DOHH2 (cell line): ENCODE data around the gene CATSPERB.
"Not testable (repeated sequence)": the region's sequence is repeated elsewhere in the genome, so short reads cannot be mapped to it uniquely, and the experiment has no call there.

ENCODE experiments used
- H3F3A ChIP-seq: fragments of 200-600 bp; sonication (generic), shearing (Covaris generic); 2 replicates; pipeline ENCODE4 v1.6.0; 2016; ENCODE audit warnings: antibody characterized with exemption, mild to moderate bottlenecking; ENCODE audit not compliant: control insufficient read depth, insufficient read depth
- H3K27ac ChIP-seq: fragments of 200-600 bp; sonication (generic); 2 replicates; pipeline ENCODE4 v1.5.1; 2014; ENCODE audit warnings: low read depth, mild to moderate bottlenecking, low read length, moderate library complexity
- H3K27me3 ChIP-seq: fragments of 200-600 bp; sonication (generic); 2 replicates; pipeline ENCODE4 v1.6.1; 2014; ENCODE audit warnings: mild to moderate bottlenecking, low read length, mixed read lengths; ENCODE audit not compliant: control insufficient read depth
- H3K36me3 ChIP-seq: fragments of 200-600 bp; sonication (generic); 2 replicates; pipeline ENCODE4 v1.6.1; 2014; ENCODE audit warnings: mild to moderate bottlenecking, low read length, moderate library complexity, mixed read lengths; ENCODE audit not compliant: control insufficient read depth
- H3K4me1 ChIP-seq: fragments of 200-600 bp; sonication (generic); 2 replicates; pipeline ENCODE4 v1.6.1; 2014; ENCODE audit warnings: mild to moderate bottlenecking, low read length, mixed read lengths; ENCODE audit not compliant: control insufficient read depth
- H3K4me2 ChIP-seq: fragments of 200-600 bp; sonication (generic); 2 replicates; pipeline ENCODE4 v1.6.0; 2014; ENCODE audit warnings: mild to moderate bottlenecking, low read length, moderate library complexity
- H3K4me3 ChIP-seq: fragments of 200-600 bp; sonication (generic); 2 replicates; pipeline ENCODE4 v1.5.1; 2014; ENCODE audit warnings: mild to moderate bottlenecking, low read length, mixed read lengths
- H3K79me2 ChIP-seq: fragments of 200-600 bp; sonication (generic); 2 replicates; pipeline ENCODE4 v1.6.1; 2014; ENCODE audit warnings: mild to moderate bottlenecking, low read length, mixed read lengths; ENCODE audit not compliant: control insufficient read depth
- H3K9me2 ChIP-seq: fragments of 200-600 bp; sonication (generic); replicated peaks from 2 replicates; pipeline ENCODE4 v1.6.1; 2014; ENCODE audit warnings: mild to moderate bottlenecking, low read length, mixed read lengths; ENCODE audit not compliant: control insufficient read depth
- H3K9me3 ChIP-seq: fragments of 200-600 bp; sonication (generic); 2 replicates; pipeline ENCODE4 v1.6.1; 2014; ENCODE audit warnings: antibody characterized with exemption, low read length, mixed read lengths; ENCODE audit not compliant: control insufficient read depth, insufficient read depth
- H4K20me1 ChIP-seq: fragments of 200-600 bp; sonication (generic); 2 replicates; pipeline ENCODE4 v1.6.0; 2014; ENCODE audit warnings: low read depth, mild to moderate bottlenecking, antibody characterized with exemption, low read length, moderate library complexity; ENCODE audit not compliant: control insufficient read depth, insufficient read depth
- EZH2phosphoT487 ChIP-seq: fragments of 200-600 bp; sonication (generic); IDR thresholded peaks from 2 replicates; pipeline ENCODE4 v1.6.1; 2017; ENCODE audit warnings: borderline replicate concordance, mild to moderate bottlenecking, antibody characterized with exemption, low read length, moderate library complexity, mixed read lengths
- TF ChIP-seq, protein P1 (sequence below): fragments of 200-600 bp; sonication (generic); IDR thresholded peaks from one replicate; pipeline ENCODE4 v1.5.1; 2014; ENCODE audit warnings: antibody characterized with exemption, mild to moderate bottlenecking, low read depth, low read length; ENCODE audit not compliant: poor library complexity, severe bottlenecking

CATSPERB gene

DNA sequence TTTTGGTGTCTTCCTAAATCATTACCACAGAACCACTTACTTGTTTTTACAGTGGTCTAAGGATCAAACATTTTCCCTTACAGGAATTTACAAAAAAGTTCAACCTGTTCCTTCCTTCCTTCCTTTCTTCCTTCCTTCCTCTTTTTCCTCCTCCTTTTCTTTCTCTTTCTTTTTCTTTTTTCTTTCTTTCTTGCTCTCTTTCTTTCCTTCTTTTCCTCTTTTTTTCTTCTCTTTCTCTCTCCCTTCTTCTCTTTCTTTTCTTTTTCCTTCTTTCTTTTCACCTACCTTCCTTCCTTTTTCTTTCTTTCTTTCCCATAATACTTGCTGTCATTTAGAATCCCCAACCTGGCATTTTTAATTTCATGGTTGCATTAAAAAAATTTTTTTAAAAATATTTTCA is 162.6 kb downstream of the CATSPERB start:
- Histone ChIP-seq H3K4me1 (no peaks in the 10 kb centered on the region), H3K36me3 (no peaks in the 10 kb centered on the region), H3K27me3 (peaks cover 12% of the 10 kb centered on the region), H3K4me2 (no peak overlapping the region), H3K79me2 (no peaks in the 10 kb centered on the region), H3K9me2 (no peaks in the 10 kb centered on the region), H3K9me3 (peaks cover 4% of the 10 kb centered on the region; the same call in 1 of the 2 replicates), H3K4me3 (no peak overlapping the region), H4K20me1 (no peaks in the 10 kb centered on the region), H3K27ac (no peak overlapping the region), H3F3A (no peaks in the 10 kb centered on the region)
- TF ChIP-seq EZH2phosphoT487, result no peak
- TF ChIP-seq, protein P1, sequence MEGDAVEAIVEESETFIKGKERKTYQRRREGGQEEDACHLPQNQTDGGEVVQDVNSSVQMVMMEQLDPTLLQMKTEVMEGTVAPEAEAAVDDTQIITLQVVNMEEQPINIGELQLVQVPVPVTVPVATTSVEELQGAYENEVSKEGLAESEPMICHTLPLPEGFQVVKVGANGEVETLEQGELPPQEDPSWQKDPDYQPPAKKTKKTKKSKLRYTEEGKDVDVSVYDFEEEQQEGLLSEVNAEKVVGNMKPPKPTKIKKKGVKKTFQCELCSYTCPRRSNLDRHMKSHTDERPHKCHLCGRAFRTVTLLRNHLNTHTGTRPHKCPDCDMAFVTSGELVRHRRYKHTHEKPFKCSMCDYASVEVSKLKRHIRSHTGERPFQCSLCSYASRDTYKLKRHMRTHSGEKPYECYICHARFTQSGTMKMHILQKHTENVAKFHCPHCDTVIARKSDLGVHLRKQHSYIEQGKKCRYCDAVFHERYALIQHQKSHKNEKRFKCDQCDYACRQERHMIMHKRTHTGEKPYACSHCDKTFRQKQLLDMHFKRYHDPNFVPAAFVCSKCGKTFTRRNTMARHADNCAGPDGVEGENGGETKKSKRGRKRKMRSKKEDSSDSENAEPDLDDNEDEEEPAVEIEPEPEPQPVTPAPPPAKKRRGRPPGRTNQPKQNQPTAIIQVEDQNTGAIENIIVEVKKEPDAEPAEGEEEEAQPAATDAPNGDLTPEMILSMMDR, result no peak

GRCh38 chr14:91568626-91569025 is 163.3 kb downstream of the CATSPERB start:
- Histone ChIP-seq H4K20me1 (no peaks in the 10 kb centered on the region), H3K4me3 (no peak overlapping the region), H3K79me2 (no peaks in the 10 kb centered on the region), H3K27ac (no peak overlapping the region), H3F3A (no peaks in the 10 kb centered on the region), H3K4me1 (no peaks in the 10 kb centered on the region), H3K27me3 (peaks cover 5% of the 10 kb centered on the region), H3K36me3 (no peaks in the 10 kb centered on the region), H3K9me3 (peaks cover 4% of the 10 kb centered on the region; the same call in 1 of the 2 replicates), H3K4me2 (no peak overlapping the region), H3K9me2 (no peaks in the 10 kb centered on the region)
- no peak for TF ChIP-seq EZH2phosphoT487
- TF ChIP-seq, protein P1, result no peak

GRCh38 chr14:91567827-91568226 is 164.1 kb downstream of the CATSPERB start:
- H3K27ac ChIP-seq, H3K4me2 ChIP-seq, H3K9me2 ChIP-seq, H3K4me1 ChIP-seq, H3K27me3 ChIP-seq, H3K79me2 ChIP-seq, H3K4me3 ChIP-seq, H4K20me1 ChIP-seq, H3F3A ChIP-seq, H3K9me3 ChIP-seq, H3K36me3 ChIP-seq: not testable (repeated sequence)

DNA sequence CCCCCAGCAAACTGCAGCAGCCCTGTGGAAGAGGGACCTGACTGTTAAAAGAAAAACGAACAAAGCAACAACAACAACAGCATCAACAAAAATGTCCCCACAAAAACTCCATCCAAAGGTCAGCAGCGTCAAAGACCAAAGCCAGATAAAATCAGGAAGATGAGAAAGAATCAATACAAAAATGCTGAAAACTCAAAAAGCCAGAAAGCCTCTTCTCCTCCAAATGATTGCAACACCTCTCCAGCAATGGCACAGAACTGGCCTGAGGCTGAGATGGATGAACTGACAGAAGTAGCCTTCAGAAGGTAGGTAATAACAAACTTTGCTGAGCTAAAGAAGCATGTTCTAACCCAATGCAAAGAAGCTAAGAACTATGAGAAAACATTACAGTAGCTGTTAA is 176.4 kb downstream of the CATSPERB start:
- no peaks in the 10 kb centered on the region for H3K79me2 ChIP-seq
- H3K27me3 ChIP-seq, result 0 out of 2 replicates have a peak, but pooled peaks cover 4% of the 10 kb centered on the region
- TF ChIP-seq, protein P1, result no peak
- TF ChIP-seq EZH2phosphoT487, result no peak
- no peaks in the 10 kb centered on the region for H3F3A ChIP-seq
- no peaks in the 10 kb centered on the region for H3K4me1 ChIP-seq
- no peak overlapping the region for H3K27ac ChIP-seq
- no peaks in the 10 kb centered on the region for H3K9me2 ChIP-seq
- H3K4me2 ChIP-seq, result no peak overlapping the region
- no peaks in the 10 kb centered on the region for H3K9me3 ChIP-seq
- H3K36me3 ChIP-seq, result no peaks in the 10 kb centered on the region
- H4K20me1 ChIP-seq, result no peaks in the 10 kb centered on the region
- no peak overlapping the region for H3K4me3 ChIP-seq
